H9 (cell line): ENCODE data around the gene ABTB1. TPM values are rescaled to one million over a fixed set of nuclear protein-coding genes. Genes with fewer than 3 reads are reported as not detected.

Experiments used
- DNase-seq: peaks from one replicate; pipeline ENCODE4 v3.0.0-alpha.2; 2017
- H2AFZ ChIP-seq: one replicate; pipeline ENCODE4 v1.6.1; 2013; ENCODE audit warnings: mild to moderate bottlenecking, low read length, control low read depth, moderate library complexity
- H2AK5ac ChIP-seq: 2 replicates; pipeline ENCODE4 v1.6.1; 2013; ENCODE audit warnings: low read length, control low read depth, mixed read lengths; ENCODE audit not compliant: insufficient read length
- H2BK120ac ChIP-seq: one replicate; pipeline ENCODE4 v1.6.1; 2013; ENCODE audit warnings: low read depth, mild to moderate bottlenecking, low read length, control low read depth, inconsistent platforms; ENCODE audit not compliant: poor library complexity, severe bottlenecking
- H2BK12ac ChIP-seq: 2 replicates; pipeline ENCODE4 v1.6.1; 2013; ENCODE audit warnings: low read length, control low read depth, mixed read lengths, low read depth; ENCODE audit not compliant: insufficient read length
- H2BK15ac ChIP-seq: 2 replicates; pipeline ENCODE4 v1.6.1; 2013; ENCODE audit warnings: low read depth, low read length, control low read depth
- H2BK20ac ChIP-seq: one replicate; pipeline ENCODE4 v1.6.1; 2013; ENCODE audit warnings: low read depth, mild to moderate bottlenecking, low read length, control low read depth, inconsistent platforms; ENCODE audit not compliant: poor library complexity, severe bottlenecking
- H2BK5ac ChIP-seq: 2 replicates; pipeline ENCODE4 v1.6.1; 2013; ENCODE audit warnings: low read length, control low read depth, mixed read lengths; ENCODE audit not compliant: insufficient read length
- H3K14ac ChIP-seq: 2 replicates; pipeline ENCODE4 v1.6.1; 2013; ENCODE audit warnings: low read length, control low read depth; ENCODE audit not compliant: insufficient read depth
- H3K18ac ChIP-seq: 2 replicates; pipeline ENCODE4 v1.6.1; 2013; ENCODE audit warnings: low read depth, mild to moderate bottlenecking, mixed read lengths, low read length, control low read depth; ENCODE audit not compliant: insufficient read length
- H3K23ac ChIP-seq: 2 replicates; pipeline ENCODE4 v1.6.1; 2013; ENCODE audit warnings: low read length, control low read depth, mixed read lengths, low read depth; ENCODE audit not compliant: insufficient read length
- H3K23me2 ChIP-seq: 2 replicates; pipeline ENCODE4 v1.6.1; 2013; ENCODE audit warnings: low read depth, mild to moderate bottlenecking, mixed read lengths, low read length, control low read depth; ENCODE audit not compliant: insufficient read length, poor library complexity, severe bottlenecking
- H3K27ac ChIP-seq: 2 replicates; pipeline ENCODE4 v1.5.1; 2013; ENCODE audit warnings: low read length, control low read depth, mixed read lengths, low read depth; ENCODE audit not compliant: insufficient read length
- H3K27me3 ChIP-seq: 2 replicates; pipeline ENCODE4 v1.6.1; 2013; ENCODE audit warnings: low read length, control low read depth, inconsistent platforms; ENCODE audit not compliant: insufficient read depth
- H3K4ac ChIP-seq: 2 replicates; pipeline ENCODE4 v1.6.1; 2013; ENCODE audit warnings: low read depth, mild to moderate bottlenecking, control low read depth, inconsistent platforms, low read length, moderate library complexity
- H3K4me1 ChIP-seq: 2 replicates; pipeline ENCODE4 v1.6.1; 2013; ENCODE audit warnings: low read length, control low read depth, inconsistent platforms; ENCODE audit not compliant: insufficient read depth
- H3K4me2 ChIP-seq: 2 replicates; pipeline ENCODE4 v1.6.1; 2013; ENCODE audit warnings: low read length, control low read depth, mixed read lengths; ENCODE audit not compliant: insufficient read length, insufficient read depth
- H3K56ac ChIP-seq: 2 replicates; pipeline ENCODE4 v1.6.1; 2013; ENCODE audit warnings: low read depth, mild to moderate bottlenecking, mixed read lengths, low read length, control low read depth; ENCODE audit not compliant: insufficient read length
- H3K79me1 ChIP-seq: 2 replicates; pipeline ENCODE4 v1.6.1; 2013; ENCODE audit warnings: low read depth, mild to moderate bottlenecking, moderate library complexity, low read length, control low read depth, inconsistent platforms; ENCODE audit not compliant: insufficient read depth, poor library complexity, severe bottlenecking
- H3K79me2 ChIP-seq: 2 replicates; pipeline ENCODE4 v1.6.1; 2013; ENCODE audit warnings: low read length, control low read depth, inconsistent platforms; ENCODE audit not compliant: insufficient read depth
- H3K9ac ChIP-seq: 2 replicates; pipeline ENCODE4 v1.6.1; 2013; ENCODE audit warnings: low read length, control low read depth, mixed read lengths; ENCODE audit not compliant: insufficient read length; ENCODE audit errors: extremely low read depth
- H3K9me3 ChIP-seq: one replicate; pipeline ENCODE4 v1.6.1; 2013; ENCODE audit warnings: low read depth, low read length, inconsistent platforms; ENCODE audit not compliant: control insufficient read depth
- H3T11ph ChIP-seq: one replicate; pipeline ENCODE4 v1.6.1; 2013; ENCODE audit warnings: mild to moderate bottlenecking, low read length, control low read depth, inconsistent platforms
- H4K20me1 ChIP-seq: one replicate; pipeline ENCODE4 v1.6.1; 2013; ENCODE audit not compliant: control insufficient read depth, insufficient read length, insufficient read depth
- H4K5ac ChIP-seq: 2 replicates; pipeline ENCODE4 v1.6.1; 2013; ENCODE audit warnings: low read depth, mild to moderate bottlenecking, mixed read lengths, low read length, control low read depth; ENCODE audit not compliant: insufficient read length
- H4K8ac ChIP-seq: replicated peaks from 2 replicates; pipeline ENCODE4 v1.6.1; 2013; ENCODE audit warnings: low read length, control low read depth, mixed read lengths, low read depth; ENCODE audit not compliant: insufficient read length
- H4K91ac ChIP-seq: 2 replicates; pipeline ENCODE4 v1.6.1; 2013; ENCODE audit warnings: low read depth, mild to moderate bottlenecking, moderate library complexity, mixed read lengths, low read length, control low read depth; ENCODE audit not compliant: insufficient read length
- H3K27ac Mint-ChIP-seq, 3 experiments: 2 replicates in 2 of 3; 3 replicates in 1 of 3; pipeline ENCODE4 v1.8.0; 2020 to 2021; ENCODE audit warnings: mixed read lengths in 3 of 3, mild to moderate bottlenecking in 1 of 3, moderate library complexity in 1 of 3
- H3K27me3 Mint-ChIP-seq: 2 replicates; pipeline ENCODE4 v1.8.0; 2021; ENCODE audit warnings: low read depth, mild to moderate bottlenecking, moderate library complexity, mixed read lengths
- H3K36me3 Mint-ChIP-seq, 3 experiments: 2 replicates in 2 of 3; 3 replicates in 1 of 3; pipeline ENCODE4 v1.8.0; 2020 to 2021; ENCODE audit warnings: low read depth in 3 of 3, mixed read lengths in 3 of 3; ENCODE audit not compliant: insufficient read depth in 1 of 3
- H3K4me1 Mint-ChIP-seq, 2 experiments: 2 replicates each; pipeline ENCODE4 v1.8.0; 2020; ENCODE audit warnings: mixed read lengths in 2 of 2
- H3K4me3 Mint-ChIP-seq, 2 experiments: 2 replicates in 1 of 2; 3 replicates in 1 of 2; pipeline ENCODE4 v1.8.0; 2020 to 2021; ENCODE audit warnings: mild to moderate bottlenecking in 2 of 2, mixed read lengths in 2 of 2, moderate library complexity in 1 of 2
- H3K9me3 Mint-ChIP-seq, 2 experiments: 2 replicates in 1 of 2; 3 replicates in 1 of 2; pipeline ENCODE4 v1.8.0; 2020; ENCODE audit warnings: mild to moderate bottlenecking in 2 of 2, mixed read lengths in 2 of 2, moderate library complexity in 1 of 2
- CTCF ChIP-seq: fragments of 200-600 bp; sonication (generic); conservative IDR thresholded peaks from 3 replicates; pipeline ENCODE4 v1.8.0; 2021; ENCODE audit warnings: antibody characterized with exemption, mild to moderate bottlenecking
- WGBS: extraction: QIAGEN DNeasy Blood & Tissue Kit; methylation state at CpG from one replicate; pipeline ENCODE4 v1.1.7; 2013; ENCODE audit warnings: missing lambda C conversion rate, low lambda C conversion rate, mixed read lengths; ENCODE audit not compliant: insufficient read length; ENCODE audit errors: extremely low coverage; 5-methylcytosine and 5-hydroxymethylcytosine counted together
- total RNA-seq: library from RNA; stranded (reverse); gene quantifications from 2 replicates; pipeline ENCODE4 v1.2.1, GENCODE V29; 2021

ABTB1 gene
- total RNA-seq, 1 experiment from 2014 or later: 6.2 TPM

GRCh38 chr3:127661600-127661999 is 11.2 kb upstream of the ABTB1 start:
- Histone ChIP-seq H3T11ph (no peak overlapping the region), H2AFZ (no peak overlapping the region), H2BK15ac (no peak overlapping the region), H3K79me2 (no peaks in the 10 kb centered on the region), H3K4me1 (no peaks in the 10 kb centered on the region), H4K20me1 (no peaks in the 10 kb centered on the region), H3K9me3 (no peaks in the 10 kb centered on the region), H3K27ac (no peak overlapping the region), H3K14ac (no peak overlapping the region), H4K8ac (no peak overlapping the region), H2AK5ac (no peak overlapping the region), H3K23me2 (no peaks in the 10 kb centered on the region), H3K79me1 (no peaks in the 10 kb centered on the region), H3K9ac (no peak overlapping the region), H3K4ac (no peak overlapping the region), H4K5ac (no peak overlapping the region), H2BK120ac (no peak overlapping the region), H3K23ac (no peak overlapping the region), H3K56ac (no peak overlapping the region), H3K27me3 (no peaks in the 10 kb centered on the region), H3K4me2 (no peak overlapping the region), H3K18ac (no peak overlapping the region), H4K91ac (no peak overlapping the region), H2BK12ac (no peak overlapping the region), H2BK20ac (no peak overlapping the region), H2BK5ac (no peak overlapping the region)
- no peaks in the 10 kb centered on the region for H3K4me1 Mint-ChIP-seq
- no CpG with 5 or more reads among the region's 5 CpGs for WGBS
- H3K36me3 Mint-ChIP-seq: peaks cover 7 to 21% (median 17%) of the 10 kb centered on the region in 3 experiments; a peak in 6 of 7 replicates
- H3K27me3 Mint-ChIP-seq: no peaks in the 10 kb centered on the region
- no peak overlapping the region for H3K4me3 Mint-ChIP-seq
- TF ChIP-seq CTCF: no peak
- no peak overlapping the region for H3K27ac Mint-ChIP-seq
- DNase-seq: no peak
- H3K9me3 Mint-ChIP-seq: no peaks in the 10 kb centered on the region
